ENCODE data around the gene GCLM. TPM values are rescaled to one million over a fixed set of nuclear protein-coding genes. Genes with fewer than 3 reads are reported as not detected.
"Not testable (repeated sequence)": the region's sequence is repeated elsewhere in the genome, so short reads cannot be mapped to it uniquely, and the experiment has no call there.

GCLM gene
- total and polyA plus RNA-seq, 5 experiments from 2014 or later = 11.3 to 19.3 (median 18.2) TPM

DNA sequence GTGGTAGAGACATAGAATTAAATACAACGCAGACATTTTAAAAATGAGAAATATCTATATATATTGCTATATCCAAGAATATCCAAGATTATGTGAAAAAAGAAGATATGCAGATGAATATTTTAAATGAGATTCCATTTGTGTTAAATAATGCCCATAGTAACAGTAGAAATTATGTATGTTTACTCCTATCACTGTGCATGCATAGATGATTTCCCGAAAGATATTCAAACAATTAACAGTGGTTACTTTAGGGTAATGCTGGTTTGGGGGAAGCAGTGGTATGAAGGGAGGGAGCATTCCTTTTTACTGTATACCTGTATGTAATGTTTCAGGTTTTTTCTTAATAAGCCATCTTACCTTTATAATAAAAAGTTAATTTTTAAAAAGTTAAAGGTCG is 55.3 kb downstream of the GCLM start:
- H3K36me3 Mint-ChIP-seq = no peaks in the 10 kb centered on the region
- POLR2A ChIA-PET = interaction anchor here (1.9 kb wide), 1 partner anchor 8 kb away, joined by 5 read pairs; no protein-coding TSS in a partner anchor
- no peak overlapping the region for H3K4me3 Mint-ChIP-seq
- peaks cover 6 to 10% (median 7%) of the 10 kb centered on the region in 4 donors for H3K4me1 Mint-ChIP-seq
- no peak for DNase-seq
- ATAC-seq = no peak
- H3K27me3 Mint-ChIP-seq = peaks cover 2 to 16% (median 12%) of the 10 kb centered on the region in 5 donors
- H3K9me3 Mint-ChIP-seq = peaks cover 0 to 8% (median 0%) of the 10 kb centered on the region in 9 donors
- no peak overlapping the region for H3K27ac Mint-ChIP-seq

DNA sequence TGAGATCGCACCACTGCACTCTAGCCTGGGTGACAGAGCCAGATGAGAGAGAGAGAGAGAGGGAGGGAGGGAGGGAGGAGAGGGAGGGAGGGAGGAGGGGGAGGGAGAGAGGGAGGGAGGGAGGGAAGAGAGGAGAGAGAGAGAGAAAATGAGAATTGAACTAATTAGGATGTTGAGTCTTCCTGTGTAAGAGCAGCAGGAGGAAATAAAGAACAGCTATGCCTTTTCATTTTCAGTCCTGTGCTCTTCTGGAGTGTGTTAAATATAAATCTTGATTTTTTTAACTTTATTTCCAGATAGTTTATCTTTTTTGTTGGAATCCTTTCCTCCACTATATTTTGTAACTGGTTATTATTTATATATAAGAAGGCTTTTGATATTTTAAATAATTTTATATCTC is 57.4 kb downstream of the GCLM start:
- peaks cover 13 to 22% (median 17%) of the 10 kb centered on the region in 4 donors for H3K4me1 Mint-ChIP-seq
- peak overlapping the region in 1 of 10 donors; percentile 55 for H3K27ac Mint-ChIP-seq
- no peak for ATAC-seq
- no peak for DNase-seq
- POLR2A ChIA-PET = no interaction called here
- peaks cover under 1 to 16% (median 13%) of the 10 kb centered on the region in 5 donors for H3K27me3 Mint-ChIP-seq
- H3K9me3 Mint-ChIP-seq = peaks cover 0 to 8% (median 0%) of the 10 kb centered on the region in 9 donors
- no peak overlapping the region for H3K4me3 Mint-ChIP-seq
- peaks cover 0 to 2% (median 1%) of the 10 kb centered on the region in 3 donors for H3K36me3 Mint-ChIP-seq

DNA sequence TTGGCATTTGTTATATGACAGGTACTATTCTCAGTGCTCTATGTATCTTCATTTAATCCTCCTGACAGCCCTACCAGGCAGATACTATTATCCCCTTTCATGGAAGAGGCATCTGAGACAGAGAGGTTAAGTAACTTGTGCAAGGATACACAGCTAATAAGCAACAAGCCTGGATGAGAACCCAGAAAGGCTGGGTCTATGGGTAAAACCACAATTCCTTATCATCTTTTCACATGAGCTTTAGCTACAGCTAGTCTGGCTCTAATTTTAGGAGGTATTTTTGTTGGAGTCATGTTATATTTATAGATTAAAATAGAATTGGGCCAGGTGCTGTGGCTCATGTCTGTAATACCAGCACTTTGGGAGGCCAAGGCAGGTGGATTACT is 57.9 kb downstream of the GCLM start:
- no peak for DNase-seq
- peaks cover 0 to 18% (median 12%) of the 10 kb centered on the region in 5 donors for H3K27me3 Mint-ChIP-seq
- H3K4me1 Mint-ChIP-seq = peaks cover 13 to 22% (median 17%) of the 10 kb centered on the region in 4 donors
- peak overlapping the region in 1 of 10 donors; percentile 55 for H3K27ac Mint-ChIP-seq
- POLR2A ChIA-PET = no interaction called here
- H3K4me3 Mint-ChIP-seq = no peak overlapping the region
- peaks cover 0 to 8% (median 0%) of the 10 kb centered on the region in 9 donors for H3K9me3 Mint-ChIP-seq
- no peak for ATAC-seq
- H3K36me3 Mint-ChIP-seq = peaks cover 0 to 2% (median 1%) of the 10 kb centered on the region in 3 donors

DNA sequence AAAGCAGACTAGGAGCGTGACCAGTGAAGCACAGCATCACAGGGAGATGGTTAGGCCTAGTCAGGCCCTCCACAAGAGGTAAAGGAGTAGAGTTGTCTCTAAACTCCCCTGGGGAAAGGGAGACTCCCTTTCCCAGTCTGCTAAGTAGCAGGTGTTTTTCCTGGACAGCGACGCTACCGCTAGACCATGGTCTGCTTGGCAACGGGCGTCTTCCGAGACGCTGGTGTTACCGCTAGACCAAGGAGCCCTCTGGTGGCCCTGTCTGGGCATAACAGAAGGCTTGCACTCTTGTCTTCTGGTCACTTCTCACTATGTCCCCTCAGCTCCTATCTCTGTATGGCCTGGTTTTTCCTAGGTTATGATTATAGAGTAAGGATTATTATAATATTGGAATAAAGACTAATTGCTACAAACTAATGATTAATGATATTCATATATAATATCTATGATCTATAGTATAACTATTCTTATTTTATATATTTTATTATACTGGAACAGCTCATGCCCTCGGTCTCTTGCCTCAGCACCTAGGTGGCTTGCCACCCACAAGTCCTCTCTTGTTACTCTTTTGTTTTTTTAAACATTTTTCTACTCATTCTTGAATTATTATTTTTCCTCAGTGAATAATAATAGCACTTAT is 58.4 kb downstream of the GCLM start:
- peaks cover 0 to 18% (median 12%) of the 10 kb centered on the region in 5 donors for H3K27me3 Mint-ChIP-seq
- H3K4me3 Mint-ChIP-seq = peak overlapping the region in 7 of 10 donors; percentile 24 to 51 (median 30)

DNA sequence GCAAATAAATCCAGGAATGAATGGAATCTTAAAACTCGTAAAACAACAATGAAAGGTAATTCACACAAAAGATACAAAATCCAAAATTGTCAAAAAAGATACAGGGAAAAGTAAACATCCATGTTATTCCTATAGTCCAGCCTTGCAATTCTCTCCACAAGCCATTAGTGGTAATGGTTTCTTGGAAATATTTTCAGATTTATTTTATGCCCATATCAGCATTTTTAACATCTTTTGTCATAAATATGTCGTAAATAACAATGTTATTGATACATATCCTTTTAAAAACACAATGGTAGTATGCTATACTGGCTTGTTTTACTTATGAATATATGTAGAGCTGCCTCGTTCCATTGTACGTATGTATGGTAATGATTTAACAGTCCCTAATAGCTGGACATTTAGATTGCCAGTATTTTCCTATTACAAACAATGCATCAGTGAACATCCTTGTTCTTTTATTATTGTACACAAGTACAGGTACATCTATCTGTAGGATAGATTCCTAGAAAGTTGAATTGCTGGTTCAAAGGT is 60.8 kb downstream of the GCLM start:
- Mint-ChIP-seq H3K36me3 (peaks cover 0 to 2% (median 1%) of the 10 kb centered on the region in 3 donors), H3K4me1 (peaks cover 15 to 42% (median 35%) of the 10 kb centered on the region in 4 donors), H3K4me3 (peak overlapping the region; percentile 89 to 99 (median 96)), H3K27me3 (peaks cover 0 to 6% (median 0%) of the 10 kb centered on the region in 5 donors), H3K9me3 (peaks cover 0 to 8% (median 0%) of the 10 kb centered on the region in 9 donors), H3K27ac (peak overlapping the region; percentile 94 to 100 (median 96))
- POLR2A ChIA-PET = interaction anchor here (1.1 to 3.7 kb wide), 4 partner anchors 30 to 888 kb away, joined by 3 to 48 read pairs (median 6); partner anchors contain the start of genes ABCD3, DNTTIP2 and GCLM
- DNase-seq (no peak), ATAC-seq (no peak)

More for the DNA sequence above, 58.4 kb downstream of the GCLM start:
- ATAC-seq, POLR2A ChIA-PET, H3K9me3 Mint-ChIP-seq, H3K36me3 Mint-ChIP-seq: not testable (repeated sequence)
- Mint-ChIP-seq H3K4me1 (peaks cover 14 to 25% (median 20%) of the 10 kb centered on the region in 4 donors), H3K27ac (peak overlapping the region in 1 of 10 donors; percentile 59)
- DNase-seq = peak; percentile 5 to 75 (median 43)

DNA sequence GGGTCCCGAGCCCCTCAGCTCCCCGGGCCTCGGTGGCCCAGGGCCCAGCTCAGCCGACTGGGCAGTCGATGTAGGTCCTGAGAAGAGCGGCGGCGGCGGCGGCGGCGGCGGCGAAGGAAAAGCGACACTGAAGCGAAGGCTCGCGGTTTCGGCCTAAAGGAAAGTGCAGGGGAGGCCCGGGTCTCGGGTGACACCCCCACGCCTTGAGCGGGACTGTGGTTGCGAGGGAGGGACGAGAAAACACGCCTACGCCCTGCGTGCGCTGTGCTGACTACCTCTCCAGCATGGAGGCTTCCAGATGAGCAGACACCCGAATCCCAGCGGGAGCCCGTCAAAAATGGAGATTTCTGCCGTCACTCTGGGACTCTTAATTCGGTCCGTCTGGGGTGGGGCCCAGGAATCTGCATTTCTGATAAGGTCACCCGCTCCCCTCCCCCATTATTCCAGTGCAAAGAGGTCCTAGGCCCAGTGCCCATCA is 61.4 kb downstream of the GCLM start:
- POLR2A ChIA-PET = interaction anchor here (0.6 to 3.7 kb wide), 6 partner anchors 30 to 888 kb away, joined by 3 to 48 read pairs (median 6); partner anchors contain the start of genes ABCD3, DIPK1A, DNTTIP2 and GCLM
- ATAC-seq (peak; percentile 42 to 45), DNase-seq (peak in 9 of 10 donors; percentile 52 to 82 (median 64))
- H3K36me3 Mint-ChIP-seq = peaks cover 0 to 2% (median 1%) of the 10 kb centered on the region in 3 donors
- H3K4me3 Mint-ChIP-seq = peak overlapping the region; percentile 89 to 99 (median 96)
- peaks cover 15 to 42% (median 35%) of the 10 kb centered on the region in 4 donors for H3K4me1 Mint-ChIP-seq
- peak overlapping the region; percentile 94 to 100 (median 96) for H3K27ac Mint-ChIP-seq
- peaks cover 0 to 8% (median 0%) of the 10 kb centered on the region in 9 donors for H3K9me3 Mint-ChIP-seq
- H3K27me3 Mint-ChIP-seq = peaks cover 0 to 6% (median 0%) of the 10 kb centered on the region in 5 donors

GRCh38 chr1:93846992-93847810 is 62.0 kb downstream of the GCLM start:
- Mint-ChIP-seq H3K27me3 (peaks cover 0 to 6% (median 0%) of the 10 kb centered on the region in 5 donors), H3K4me3 (peak overlapping the region; percentile 89 to 99 (median 96)), H3K9me3 (peaks cover 0 to 8% (median 0%) of the 10 kb centered on the region in 9 donors), H3K36me3 (peaks cover 0 to 2% (median 1%) of the 10 kb centered on the region in 3 donors), H3K27ac (peak overlapping the region; percentile 94 to 100 (median 96)), H3K4me1 (peaks cover 15 to 42% (median 35%) of the 10 kb centered on the region in 4 donors)
- POLR2A ChIA-PET = interaction anchor here (0.6 to 3.7 kb wide), 12 partner anchors 25 to 887 kb away, joined by 3 to 48 read pairs (median 10); partner anchors contain the start of genes ABCD3, DIPK1A, DNTTIP2 and DR1
- ATAC-seq (peak; percentile 69 to 73), DNase-seq (peak; percentile 82 to 95 (median 90))

GRCh38 chr1:93846206-93846991 is 62.8 kb downstream of the GCLM start:
- peak overlapping the region; percentile 92 to 100 (median 96) for H3K27ac Mint-ChIP-seq
- H3K4me3 Mint-ChIP-seq = peak overlapping the region; percentile 83 to 99 (median 92)
- peaks cover 15 to 42% (median 35%) of the 10 kb centered on the region in 4 donors for H3K4me1 Mint-ChIP-seq
- H3K36me3 Mint-ChIP-seq = peaks cover 0 to 2% (median 1%) of the 10 kb centered on the region in 3 donors
- peak; percentile 55 to 59 for ATAC-seq
- peaks cover 0 to 8% (median 0%) of the 10 kb centered on the region in 9 donors for H3K9me3 Mint-ChIP-seq
- peak; percentile 80 to 92 (median 86) for DNase-seq
- POLR2A ChIA-PET = interaction anchor here (0.7 to 3.7 kb wide), 16 partner anchors 9 to 1227 kb away, joined by 3 to 48 read pairs (median 4); partner anchors contain the start of genes ABCD3, ALG14, DIPK1A and DNTTIP2
- H3K27me3 Mint-ChIP-seq = peaks cover 0 to 6% (median 0%) of the 10 kb centered on the region in 5 donors

- Mint-ChIP-seq H3K4me3 (peak overlapping the region; percentile 83 to 99 (median 92)), H3K27ac (peak overlapping the region; percentile 92 to 100 (median 96)), H3K4me1 (peaks cover 15 to 41% (median 35%) of the 10 kb centered on the region in 4 donors), H3K27me3 (peaks cover 0 to 6% (median 0%) of the 10 kb centered on the region in 5 donors), H3K9me3 (peaks cover 0 to 8% (median 0%) of the 10 kb centered on the region in 9 donors), H3K36me3 (peaks cover 0 to 2% (median 1%) of the 10 kb centered on the region in 3 donors)
- ATAC-seq = peak; percentile 21 to 27
- POLR2A ChIA-PET = interaction anchor here (0.7 to 3.7 kb wide), 16 partner anchors 9 to 1227 kb away, joined by 3 to 48 read pairs (median 4); partner anchors contain the start of genes ABCD3, ALG14, DIPK1A and DNTTIP2
- peak in 1 of 10 donors; percentile 37 for DNase-seq
These were observed 63.6 kb downstream of the GCLM start for GRCh38 chr1:93845538-93846205.

DNA sequence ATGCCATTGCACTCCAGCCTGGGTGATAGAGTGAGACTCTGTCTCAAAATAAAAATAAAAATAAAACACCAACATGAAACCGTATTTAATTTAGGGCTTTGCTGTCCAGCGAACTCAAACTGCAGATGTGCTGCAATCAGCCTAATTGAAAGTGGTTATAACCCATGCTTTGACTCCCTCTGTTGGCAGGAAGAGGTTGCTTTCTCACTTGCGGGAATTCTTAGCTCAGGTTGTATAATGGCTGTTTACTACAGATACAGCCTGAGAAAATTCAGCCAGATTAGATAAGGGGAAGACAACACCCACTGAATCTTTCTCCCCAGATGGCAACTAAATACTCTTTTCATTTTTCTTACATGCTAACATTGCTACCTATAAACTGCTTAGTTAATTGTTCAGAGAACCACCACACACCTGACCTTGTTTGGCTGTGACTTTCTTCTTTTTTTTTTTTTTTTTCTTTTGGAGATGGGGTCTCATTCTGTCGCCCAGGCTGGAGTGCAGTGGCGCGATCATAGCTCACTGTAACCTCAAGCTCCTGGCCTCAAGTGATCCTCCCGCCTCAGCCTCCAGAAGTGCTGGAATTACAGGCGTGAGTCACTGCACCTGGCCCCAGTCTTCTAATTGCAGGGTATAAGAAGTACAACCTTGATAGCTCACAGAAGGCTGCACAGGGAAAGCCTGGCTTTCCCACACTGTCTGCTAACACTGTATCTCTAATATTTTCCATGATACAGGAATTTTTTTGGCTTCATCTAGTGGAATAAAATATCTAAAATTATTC is 64.8 kb downstream of the GCLM start:
- POLR2A ChIA-PET = interaction anchor here (0.6 to 1.3 kb wide), 4 partner anchors 11 to 722 kb away, joined by 3 to 9 read pairs (median 3); partner anchors contain the start of gene DNTTIP2
- ATAC-seq (peak in 1 of 2 donors; percentile 12), DNase-seq (peak in 9 of 10 donors; percentile 9 to 73 (median 45))
- Mint-ChIP-seq H3K9me3 (peaks cover 0 to 5% (median 0%) of the 10 kb centered on the region in 9 donors), H3K4me3 (peak overlapping the region in 9 of 10 donors; percentile 8 to 68 (median 42)), H3K27me3 (peaks cover 0 to 6% (median 0%) of the 10 kb centered on the region in 5 donors), H3K27ac (peak overlapping the region in 8 of 10 donors; percentile 62 to 96 (median 82)), H3K36me3 (peaks cover 0 to 9% (median 1%) of the 10 kb centered on the region in 3 donors), H3K4me1 (peaks cover 10 to 37% (median 28%) of the 10 kb centered on the region in 4 donors)
